Amniotic stem cell (primary cell): Measurements from ENCODE around the gene IQCH.

Experiments
- DNase-seq: peaks from one replicate; lab custom pipeline; 2025; lab: John Stamatoyannopoulos, UW

IQCH gene

DNA sequence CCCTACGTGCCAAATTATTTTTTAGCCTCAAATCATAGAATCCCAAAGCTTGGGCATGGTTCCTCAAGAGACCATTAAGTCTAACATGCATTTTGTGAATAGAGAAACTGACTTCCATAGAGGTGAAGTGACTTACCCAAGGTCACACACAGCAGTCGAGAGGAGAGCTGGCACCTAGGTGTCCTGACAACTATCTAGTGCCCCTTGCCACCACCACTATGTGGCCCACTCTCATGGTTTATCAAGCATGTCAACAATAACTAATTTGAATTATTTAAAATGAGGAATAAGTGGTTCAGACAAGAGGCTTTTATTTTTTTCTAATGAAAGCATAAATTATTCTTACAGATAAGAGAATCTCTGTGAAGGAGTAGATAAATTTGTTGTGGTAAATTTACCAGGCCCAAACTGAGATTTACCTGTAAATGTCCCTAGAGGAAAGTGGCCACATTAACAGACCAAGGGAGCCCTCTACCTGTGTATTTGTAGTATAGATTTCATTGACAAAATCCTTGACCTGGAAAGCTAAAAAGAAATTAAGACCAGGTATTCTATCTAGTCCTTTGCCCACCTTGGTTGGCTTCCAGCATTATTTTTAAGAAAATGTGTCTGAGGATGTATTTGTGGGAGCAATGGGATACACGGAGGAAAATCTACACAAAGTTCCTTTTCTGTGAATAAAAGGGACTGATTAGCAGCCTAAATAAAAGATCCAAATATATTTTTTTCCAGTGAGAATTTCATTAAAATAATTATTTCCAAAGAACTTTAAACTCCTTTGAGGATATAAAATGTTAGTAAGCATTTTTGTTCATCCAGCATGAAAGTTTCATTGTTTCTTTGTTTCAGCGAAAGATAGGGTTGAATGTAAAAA, 49.1 kb downstream of the IQCH start:
- DNase-seq = no peak

DNA sequence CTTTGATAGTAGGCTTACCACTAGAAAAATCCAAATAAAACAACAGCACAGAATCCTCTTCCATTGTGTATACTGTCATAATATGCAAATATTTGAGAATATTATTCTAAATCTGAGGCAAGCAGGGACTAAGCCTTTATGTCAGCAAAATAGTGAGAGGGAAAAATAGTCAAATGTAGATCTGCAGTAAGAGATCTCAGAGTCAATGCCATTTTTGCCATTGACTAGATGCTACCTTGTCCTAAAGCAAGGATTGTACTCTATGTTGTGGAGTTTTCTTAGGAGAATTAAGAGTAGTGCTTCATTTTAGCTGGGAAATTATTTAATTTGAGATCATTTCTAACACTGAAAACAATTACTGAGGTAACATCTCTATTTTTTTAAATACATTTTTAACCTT, 50.2 kb downstream of the IQCH start:
- DNase-seq = no peak

GRCh38 chr15:67305506-67305905, 50.9 kb downstream of the IQCH start:
- no peak for DNase-seq

- DNase-seq = no peak
These were observed 52.6 kb downstream of the IQCH start for GRCh38 chr15:67307156-67307555.

DNA sequence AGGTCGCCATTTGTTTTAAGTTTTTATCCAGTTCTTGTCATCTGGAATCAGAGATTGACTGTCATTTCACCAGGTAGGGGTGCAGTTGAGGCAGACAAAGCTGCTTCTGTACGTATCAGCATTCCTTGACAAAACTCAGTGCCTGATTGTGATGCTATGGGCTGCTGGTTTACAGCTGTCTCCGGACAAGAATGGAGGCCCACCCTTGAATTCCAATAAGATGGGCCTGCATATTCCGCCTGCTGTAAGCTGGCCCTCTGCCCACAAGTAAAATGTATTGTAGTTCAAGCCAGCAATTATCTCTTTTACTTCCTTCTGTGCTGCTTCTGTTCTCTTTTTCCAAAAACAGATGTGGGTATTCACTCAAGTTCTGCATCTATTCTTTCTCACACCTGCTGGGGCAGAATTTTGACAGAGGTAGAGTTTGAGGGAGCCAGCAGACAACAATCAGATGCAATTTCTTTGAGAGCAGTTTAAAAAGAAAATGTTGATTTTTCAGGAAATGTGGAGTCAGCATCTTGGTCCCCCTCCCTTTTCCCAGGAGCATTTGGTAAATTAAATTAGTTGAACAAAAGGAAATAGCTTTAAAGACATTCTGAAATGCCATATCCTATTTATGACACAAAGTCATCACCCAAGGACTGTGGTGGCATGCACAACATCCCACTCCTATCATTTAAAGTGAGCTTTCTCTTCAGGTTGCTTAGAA, 53.5 kb downstream of the IQCH start:
- no peak for DNase-seq

DNA sequence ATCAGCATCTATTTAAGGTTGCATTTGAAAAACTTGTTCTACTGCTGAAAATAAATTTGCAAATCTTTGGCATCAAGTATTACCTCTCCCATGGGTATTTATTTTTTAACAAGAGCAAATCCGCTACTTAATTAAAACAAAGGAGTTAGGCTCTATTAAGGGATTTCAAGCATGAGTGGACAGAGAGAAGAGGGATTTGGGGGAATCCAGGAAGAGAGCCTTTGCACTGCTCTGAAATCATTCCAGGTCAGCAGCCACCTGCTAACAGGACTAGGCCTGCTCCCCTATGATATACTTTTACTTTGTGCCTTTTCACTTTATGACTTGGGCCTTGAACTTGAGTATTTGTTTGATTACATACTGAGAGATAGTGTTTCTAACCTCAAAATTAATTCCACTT, 57.1 kb downstream of the IQCH start:
- DNase-seq = no peak

DNA sequence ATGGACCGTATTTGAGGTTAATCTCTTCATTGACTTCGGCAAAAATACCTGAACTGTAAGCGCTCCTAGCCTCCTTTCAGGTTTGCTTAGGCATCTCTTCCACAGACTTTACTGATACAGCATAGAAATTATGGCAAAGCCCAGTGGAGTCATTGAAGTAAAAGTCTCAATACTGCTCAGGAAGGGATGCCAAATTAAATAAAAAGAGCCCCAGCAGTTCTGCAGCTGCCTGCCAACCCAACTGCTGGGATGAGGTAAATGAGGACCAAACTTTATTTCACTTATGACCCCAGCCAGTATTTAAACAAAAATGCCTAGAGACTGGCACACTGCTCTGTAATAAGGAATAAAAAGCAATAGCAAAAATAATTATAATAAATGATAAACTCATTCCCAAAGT, 65.4 kb downstream of the IQCH start:
- DNase-seq = no peak

DNA sequence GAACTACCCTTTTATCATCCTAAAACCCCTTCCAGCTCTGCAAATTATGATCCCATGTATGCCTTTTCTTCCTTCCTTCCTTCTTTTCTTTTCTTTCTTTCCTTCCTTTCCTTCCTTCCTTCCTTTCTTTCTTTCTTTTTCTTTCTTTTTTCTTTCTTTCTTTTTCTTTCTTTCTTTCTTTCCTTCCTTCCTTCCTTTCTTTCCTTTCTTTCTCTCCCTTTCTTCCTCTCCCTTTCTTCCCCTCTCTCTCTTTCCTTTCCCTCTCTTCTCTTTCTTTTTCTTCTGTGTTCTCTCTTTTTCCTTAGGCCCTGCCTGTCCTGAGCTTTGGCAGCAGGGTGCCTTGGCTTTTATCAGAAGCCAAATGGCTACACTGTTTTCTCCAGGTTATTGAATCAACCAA, 66.8 kb downstream of the IQCH start:
- no peak for DNase-seq

- DNase-seq = no peak
These were observed 67.9 kb downstream of the IQCH start for GRCh38 chr15:67322481-67322880.

DNA sequence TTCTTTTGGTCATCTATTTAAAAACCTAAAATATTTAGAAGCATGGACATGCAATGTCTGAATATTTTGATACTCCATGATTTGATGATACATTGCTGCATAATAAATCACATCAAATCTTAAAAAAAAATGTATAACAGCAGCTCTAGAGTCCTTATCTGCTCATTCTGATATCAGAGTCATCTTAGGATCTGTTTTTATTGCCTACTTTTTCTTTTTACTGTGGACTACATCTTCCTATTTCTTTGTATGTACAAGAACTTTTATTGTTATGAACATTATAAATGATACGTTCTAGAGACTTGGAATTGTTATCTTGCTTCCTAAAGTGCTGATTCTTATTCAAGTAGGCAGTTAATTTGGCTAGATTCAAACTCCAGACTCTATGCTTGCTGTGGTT, 72.7 kb downstream of the IQCH start:
- no peak for DNase-seq

DNA sequence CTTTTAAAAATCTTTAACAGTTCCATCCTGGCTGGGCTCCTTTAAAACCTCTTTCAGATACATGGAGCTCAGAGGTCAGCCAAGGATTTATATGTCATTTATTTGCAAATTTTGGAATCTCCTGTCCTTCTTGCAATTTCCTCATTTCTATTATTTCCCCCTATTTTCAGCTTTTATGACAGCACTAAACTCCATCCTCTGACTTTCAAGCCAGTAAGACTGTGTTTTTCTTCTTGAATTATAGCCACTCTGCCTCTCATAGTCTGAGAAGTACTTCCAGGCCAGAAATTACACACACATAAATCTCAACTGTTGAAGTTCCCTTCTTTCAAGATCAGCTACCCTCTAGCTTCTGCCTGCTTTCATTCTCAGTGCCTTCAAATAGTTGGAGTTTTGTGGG, 73.2 kb downstream of the IQCH start:
- DNase-seq = no peak

GRCh38 chr15:67329984-67330733, 75.6 kb downstream of the IQCH start:
- DNase-seq = no peak

GRCh38 chr15:67331676-67332075, 77.1 kb downstream of the IQCH start:
- DNase-seq = no peak

- DNase-seq = no peak
These were observed 80.4 kb downstream of the IQCH start for GRCh38 chr15:67335026-67335425.

DNA sequence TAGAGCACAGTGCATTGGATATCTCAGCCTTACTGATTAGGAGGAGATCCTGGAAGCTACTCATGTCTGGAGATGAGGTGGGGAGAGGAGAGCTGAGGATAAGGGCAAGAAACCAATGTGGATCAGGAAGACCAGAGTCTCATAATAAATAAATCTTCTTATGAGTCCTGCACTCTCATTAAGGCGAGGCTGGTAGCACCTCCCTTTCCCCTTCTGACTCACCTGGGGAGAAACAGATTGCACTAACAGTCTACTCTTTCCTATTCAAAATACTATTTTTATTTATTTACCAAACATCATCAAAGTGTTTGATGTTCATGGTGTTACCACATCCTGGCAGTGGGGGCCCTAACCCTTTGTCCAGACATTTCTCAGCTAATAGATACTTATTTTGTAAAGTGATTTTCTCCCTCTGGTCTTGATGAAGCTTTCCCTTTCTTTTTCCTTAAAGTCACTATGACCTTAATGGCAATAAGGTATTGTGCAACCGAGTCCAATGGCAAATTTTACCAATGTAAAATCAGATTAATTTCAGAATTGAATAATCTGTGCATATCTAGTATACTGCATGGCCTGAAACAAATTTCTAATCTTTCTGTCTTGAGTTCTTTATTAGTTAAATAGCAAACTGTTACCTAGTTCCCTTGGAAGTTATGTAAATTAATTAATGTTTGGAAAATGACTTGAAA, 81.1 kb downstream of the IQCH start:
- DNase-seq = no peak

GRCh38 chr15:67340630-67341029, 86.0 kb downstream of the IQCH start:
- no peak for DNase-seq

DNA sequence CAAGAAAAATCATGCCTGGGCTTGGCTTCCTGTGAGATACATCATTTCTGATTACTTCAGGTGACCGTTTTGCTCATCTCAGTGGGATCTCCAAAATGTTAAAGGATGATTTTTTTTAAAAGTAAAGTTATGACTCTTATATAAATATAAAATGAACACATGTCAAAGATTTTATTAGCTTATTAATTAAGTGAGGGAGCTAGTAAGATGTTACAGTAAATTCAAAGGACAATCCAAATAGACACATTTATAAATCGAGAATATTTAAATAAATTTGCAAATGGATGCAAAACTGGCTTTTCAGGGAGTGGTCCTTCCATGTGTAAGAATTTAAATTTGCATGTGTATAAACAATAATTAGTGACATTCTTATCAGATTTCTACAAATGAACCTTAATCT, 87.0 kb downstream of the IQCH start:
- DNase-seq = no peak

DNA sequence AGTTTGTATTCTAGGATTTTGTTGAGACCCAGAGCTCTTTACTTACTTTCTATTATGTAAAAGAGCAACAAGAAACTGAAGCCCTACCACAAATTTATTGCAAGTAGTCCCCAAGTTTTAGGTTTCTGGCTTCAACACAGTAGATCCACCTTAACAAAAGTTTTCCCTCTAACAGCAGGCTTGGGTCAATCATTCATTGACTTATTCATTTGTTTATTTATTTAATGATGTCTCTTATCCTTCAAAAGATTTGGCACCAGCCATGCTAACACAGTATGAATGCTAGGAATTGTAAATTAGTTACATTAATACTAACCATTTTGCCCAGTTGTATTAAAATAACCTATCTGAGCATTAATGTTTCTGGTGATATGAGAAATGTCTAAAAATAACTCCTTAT, 88.6 kb downstream of the IQCH start:
- DNase-seq = no peak

DNA sequence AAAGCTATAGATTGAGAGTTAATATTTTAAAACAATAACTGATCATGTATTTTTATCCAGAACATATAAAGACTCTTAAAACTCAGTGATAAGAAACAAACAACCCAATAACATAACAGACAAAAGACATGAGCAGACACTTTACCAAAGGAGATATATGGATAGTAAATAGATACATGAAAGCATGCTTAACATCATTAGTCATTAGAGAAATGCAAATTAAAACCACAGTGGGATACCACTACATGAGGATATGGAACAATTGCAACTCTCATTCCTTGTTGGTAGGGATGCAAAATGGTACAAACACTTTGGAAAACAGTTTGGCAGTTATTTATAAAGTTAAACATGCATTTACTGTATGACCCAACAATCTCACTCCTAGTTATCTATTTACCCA, 95.0 kb downstream of the IQCH start:
- no peak for DNase-seq

DNA sequence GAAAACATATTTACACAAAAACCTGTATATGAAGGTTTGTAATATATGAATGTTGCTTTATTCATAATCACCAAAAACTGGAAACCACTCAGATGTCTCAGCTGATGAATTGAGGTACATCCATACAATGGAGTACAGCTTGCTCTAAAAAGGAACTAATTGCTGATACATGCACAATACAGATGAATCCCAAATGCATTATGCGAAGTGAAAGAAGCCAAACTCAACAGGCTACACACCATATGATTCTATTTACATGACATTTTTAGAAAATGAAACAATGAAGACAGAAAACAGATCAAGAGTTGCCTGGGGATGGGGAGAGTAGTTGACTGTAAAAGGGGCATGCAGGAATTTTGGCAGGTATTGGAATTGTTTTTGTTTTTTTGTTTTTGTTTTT, 95.5 kb downstream of the IQCH start:
- no peak for DNase-seq

GRCh38 chr15:67358391-67358790, 103.8 kb downstream of the IQCH start:
- no peak for DNase-seq

DNA sequence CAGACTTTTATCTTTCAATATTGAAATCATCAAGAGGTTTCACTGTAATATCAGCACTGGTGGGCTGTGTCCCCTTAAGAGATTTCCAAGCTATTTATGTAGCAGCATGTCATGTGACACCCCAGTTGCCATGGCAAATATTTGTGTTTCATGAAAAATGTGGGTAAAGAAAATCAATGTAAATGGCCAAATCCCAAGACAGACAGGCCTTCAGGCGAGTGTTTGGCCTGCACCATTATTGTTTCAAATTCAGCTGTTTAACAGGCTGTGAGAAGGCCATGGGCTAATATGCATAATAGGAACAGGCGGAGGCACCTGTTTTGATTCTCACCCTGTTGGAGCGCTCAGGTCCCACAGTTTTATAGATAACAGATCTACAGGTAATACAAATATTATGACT, 104.2 kb downstream of the IQCH start:
- DNase-seq = no peak
